PFSK-1 (cell line): ENCODE results near the gene SPARC.

Experiments
- POLR2AphosphoS5 ChIP-seq: IDR thresholded peaks from 2 replicates; pipeline ENCODE4 v1.6.1; 2012; ENCODE audit warnings: low read depth, mild to moderate bottlenecking, control low read depth, low read length, moderate library complexity
- SIN3A ChIP-seq: IDR thresholded peaks from 2 replicates; pipeline ENCODE4 v1.6.1; 2012; ENCODE audit warnings: mild to moderate bottlenecking, low read length, moderate library complexity, borderline replicate concordance; ENCODE audit not compliant: insufficient read depth

GRCh38 chr5:151683986-151684588, 2.6 kb downstream of the SPARC start:
- TF ChIP-seq POLR2AphosphoS5 (no peak), SIN3A (no peak)
